NB4 (cell line): ENCODE measurements around the gene OBP2B.

Experiments
- MAX ChIP-seq: IDR thresholded peaks from 2 replicates; pipeline ENCODE4 v1.6.1; 2011; ENCODE audit warnings: low read depth, low read length
- POLR2A ChIP-seq: IDR thresholded peaks from 2 replicates; pipeline ENCODE4 v1.6.1; 2011; ENCODE audit warnings: mild to moderate bottlenecking; ENCODE audit not compliant: insufficient read length; ENCODE audit errors: extremely low read depth

GRCh38 chr9:133255371-133256135 is 46.5 kb upstream of the OBP2B start:
- TF ChIP-seq POLR2A (no peak), MAX (no peak)
